ENCODE measurements around the gene DR1. TPM values are rescaled to one million over a fixed set of nuclear protein-coding genes. Genes with fewer than 3 reads are reported as not detected.

DR1 gene
- total RNA-seq, 1 donor from 2014 or later: 76.9 TPM

GRCh38 chr1:93408203-93408602 lies 62.5 kb downstream of the DR1 start:
- no peak for FAIRE-seq
- Mint-ChIP-seq H3K9me3 (ENCODE audit: unreplicated experiment) (peaks cover 16% of the 10 kb centered on the region), H3K27ac (ENCODE audit: unreplicated experiment) (no peak overlapping the region), H3K4me3 (ENCODE audit: unreplicated experiment) (no peak overlapping the region), H3K36me3 (ENCODE audit: low read depth, unreplicated experiment) (no peaks in the 10 kb centered on the region), H3K4me1 (ENCODE audit: low read depth, unreplicated experiment) (no peaks in the 10 kb centered on the region), H3K27me3 (ENCODE audit: low read depth, unreplicated experiment) (no peaks in the 10 kb centered on the region)
- TF ChIP-seq EZH2 (IDR thresholded peaks at IDR 0.05; ENCODE audit: insufficient read depth, low read length) (no peak), CTCF (IDR thresholded peaks at IDR 0.05; ENCODE audit: insufficient read depth, low read depth, low read length) (no peak)
- H2AFZ ChIP-seq (ENCODE audit: low read depth, low read length): no peak overlapping the region
- H3K4me2 ChIP-seq (ENCODE audit: low read length): no peak overlapping the region
- no peak overlapping the region for H3K4me3 ChIP-seq (ENCODE audit: insufficient read depth, low read depth, low read length)
- no peaks in the 10 kb centered on the region for H3K4me1 ChIP-seq (ENCODE audit: insufficient read depth, low read length)
- H3K27ac ChIP-seq (ENCODE audit: low read depth, low read length): no peak overlapping the region
- no peaks in the 10 kb centered on the region for H3K9me3 ChIP-seq (ENCODE audit: insufficient read depth, low read depth, low read length)
- H3K36me3 ChIP-seq (ENCODE audit: insufficient read depth, low read length): no peaks in the 10 kb centered on the region
- no peak overlapping the region for H3K9ac ChIP-seq (ENCODE audit: low read length)
- no peaks in the 10 kb centered on the region for H3K27me3 ChIP-seq (ENCODE audit: insufficient read depth, low read length)
- no peaks in the 10 kb centered on the region for H4K20me1 ChIP-seq (ENCODE audit: insufficient read depth, low read length)
- H3K79me2 ChIP-seq (ENCODE audit: insufficient read depth, low read length): no peaks in the 10 kb centered on the region
- DNase-seq (ENCODE audit: low read depth): no peak

GRCh38 chr1:93411000-93411399 lies 65.3 kb downstream of the DR1 start:
- no peak overlapping the region for H2AFZ ChIP-seq (ENCODE audit: low read depth, low read length)
- Mint-ChIP-seq H3K27me3 (ENCODE audit: low read depth, unreplicated experiment) (no peaks in the 10 kb centered on the region), H3K4me1 (ENCODE audit: low read depth, unreplicated experiment) (peaks cover 3% of the 10 kb centered on the region), H3K4me3 (ENCODE audit: unreplicated experiment) (no peak overlapping the region), H3K36me3 (ENCODE audit: low read depth, unreplicated experiment) (no peaks in the 10 kb centered on the region), H3K9me3 (ENCODE audit: unreplicated experiment) (peaks cover 16% of the 10 kb centered on the region), H3K27ac (ENCODE audit: unreplicated experiment) (no peak overlapping the region)
- H4K20me1 ChIP-seq (ENCODE audit: insufficient read depth, low read length): no peaks in the 10 kb centered on the region
- H3K9me3 ChIP-seq (ENCODE audit: insufficient read depth, low read depth, low read length): no peaks in the 10 kb centered on the region
- H3K27me3 ChIP-seq (ENCODE audit: insufficient read depth, low read length): no peaks in the 10 kb centered on the region
- H3K36me3 ChIP-seq (ENCODE audit: insufficient read depth, low read length): no peaks in the 10 kb centered on the region
- TF ChIP-seq CTCF (IDR thresholded peaks at IDR 0.05; ENCODE audit: insufficient read depth, low read depth, low read length) (no peak), EZH2 (IDR thresholded peaks at IDR 0.05; ENCODE audit: insufficient read depth, low read length) (no peak)
- H3K4me3 ChIP-seq (ENCODE audit: insufficient read depth, low read depth, low read length): no peak overlapping the region
- no peak for FAIRE-seq
- no peak for DNase-seq (ENCODE audit: low read depth)
- H3K79me2 ChIP-seq (ENCODE audit: insufficient read depth, low read length): no peaks in the 10 kb centered on the region
- no peak overlapping the region for H3K9ac ChIP-seq (ENCODE audit: low read length)
- H3K27ac ChIP-seq (ENCODE audit: low read depth, low read length): no peak overlapping the region
- no peak overlapping the region for H3K4me2 ChIP-seq (ENCODE audit: low read length)
- no peaks in the 10 kb centered on the region for H3K4me1 ChIP-seq (ENCODE audit: insufficient read depth, low read length)

GRCh38 chr1:93414749-93415148 lies 69.0 kb downstream of the DR1 start:
- H3K4me3 Mint-ChIP-seq (ENCODE audit: unreplicated experiment): no peak overlapping the region
- H3K4me2 ChIP-seq (ENCODE audit: low read length): no peak overlapping the region

More at GRCh38 chr1:93414749-93415148, 69.0 kb downstream of the DR1 start:
- Histone ChIP-seq H4K20me1 (ENCODE audit: insufficient read depth, low read length) (no peaks in the 10 kb centered on the region), H3K4me1 (ENCODE audit: insufficient read depth, low read length) (no peaks in the 10 kb centered on the region), H3K36me3 (ENCODE audit: insufficient read depth, low read length) (no peaks in the 10 kb centered on the region), H2AFZ (ENCODE audit: low read depth, low read length) (no peak overlapping the region), H3K9ac (ENCODE audit: low read length) (no peak overlapping the region), H3K79me2 (ENCODE audit: insufficient read depth, low read length) (no peaks in the 10 kb centered on the region), H3K9me3 (ENCODE audit: insufficient read depth, low read depth, low read length) (no peaks in the 10 kb centered on the region), H3K27me3 (ENCODE audit: insufficient read depth, low read length) (no peaks in the 10 kb centered on the region), H3K4me3 (ENCODE audit: insufficient read depth, low read depth, low read length) (no peak overlapping the region), H3K27ac (ENCODE audit: low read depth, low read length) (no peak overlapping the region)
- Mint-ChIP-seq H3K36me3 (ENCODE audit: low read depth, unreplicated experiment) (no peaks in the 10 kb centered on the region), H3K9me3 (ENCODE audit: unreplicated experiment) (peaks cover 2% of the 10 kb centered on the region), H3K27ac (ENCODE audit: unreplicated experiment) (no peak overlapping the region), H3K4me1 (ENCODE audit: low read depth, unreplicated experiment) (peaks cover 3% of the 10 kb centered on the region), H3K27me3 (ENCODE audit: low read depth, unreplicated experiment) (no peaks in the 10 kb centered on the region)
- TF ChIP-seq EZH2 (IDR thresholded peaks at IDR 0.05; ENCODE audit: insufficient read depth, low read length) (no peak), CTCF (IDR thresholded peaks at IDR 0.05; ENCODE audit: insufficient read depth, low read depth, low read length) (no peak)
- no peak for DNase-seq (ENCODE audit: low read depth)
- FAIRE-seq: no peak
